GM12874 (cell line): ENCODE measurements around the gene PMEPA1.

ENCODE experiments used
- CTCF ChIP-seq: IDR thresholded peaks from 2 replicates; pipeline ENCODE4 v1.5.1; 2011; ENCODE audit warnings: low read depth, mild to moderate bottlenecking, control low read depth, low read length, moderate library complexity; ENCODE audit not compliant: insufficient read depth

The PMEPA1 gene

GRCh38 chr20:57667924-57668782, 41.7 kb downstream of the PMEPA1 start:
- no peak for TF ChIP-seq CTCF

- no peak for TF ChIP-seq CTCF
Measured at GRCh38 chr20:57667388-57667787, 42.4 kb downstream of the PMEPA1 start.

- no peak for TF ChIP-seq CTCF
Measured at GRCh38 chr20:57666834-57667157, 43.0 kb downstream of the PMEPA1 start.

- no peak for TF ChIP-seq CTCF
Measured at GRCh38 chr20:57666106-57666833, 43.5 kb downstream of the PMEPA1 start.

GRCh38 chr20:57665589-57665971, 44.2 kb downstream of the PMEPA1 start:
- no peak for TF ChIP-seq CTCF

- no peak for TF ChIP-seq CTCF
Measured at GRCh38 chr20:57664924-57665588, 44.8 kb downstream of the PMEPA1 start.

GRCh38 chr20:57664476-57664875, 45.3 kb downstream of the PMEPA1 start:
- TF ChIP-seq CTCF: no peak
